Uterus (tissue), 4 donors: ENCODE data around the gene NOS1AP. TPM values are rescaled to one million over a fixed set of nuclear protein-coding genes. Genes with fewer than 3 reads are reported as not detected.

ENCODE experiments used
- DNase-seq, 2 donors: peaks; one replicate each; pipeline ENCODE4 v3.0.0-alpha.2; 2019 to 2020
- H3K27ac ChIP-seq, 2 donors: fragments of 200-600 bp; sonication (generic); 1 replicate in 1 of 2; 2 replicates in 1 of 2; pipeline ENCODE4 v1.5.1; 2016 to 2018
- H3K27me3 ChIP-seq, 2 donors: fragments of 200-600 bp; sonication (generic); one replicate each; pipeline ENCODE4 v1.5.1; 2018 to 2019; ENCODE audit warnings: control low read depth in 1 of 2
- H3K36me3 ChIP-seq, 2 donors: fragments of 200-600 bp; sonication (generic); one replicate each; pipeline ENCODE4 v1.5.1; 2019; ENCODE audit warnings: control low read depth in 1 of 2
- H3K4me1 ChIP-seq, 2 donors: fragments of 200-600 bp; sonication (generic); one replicate each; pipeline ENCODE4 v1.5.1; 2018 to 2019; ENCODE audit warnings: control low read depth in 1 of 2
- H3K4me3 ChIP-seq, 2 donors: fragments of 200-600 bp; sonication (generic); 1 replicate in 1 of 2; 2 replicates in 1 of 2; pipeline ENCODE4 v1.5.1; 2018 to 2019; ENCODE audit warnings: mild to moderate bottlenecking in 1 of 2
- H3K9me3 ChIP-seq, 2 donors: fragments of 200-600 bp; sonication (generic); one replicate each; pipeline ENCODE4 v1.5.1; 2019; ENCODE audit warnings: control low read depth in 1 of 2
- POLR2A ChIP-seq, 2 donors: fragments of 450-650 bp; IDR thresholded peaks; one replicate each; pipeline ENCODE4 v1.6.1; 2016; ENCODE audit warnings: antibody characterized with exemption in 2 of 2, mild to moderate bottlenecking in 1 of 2, moderate library complexity in 1 of 2
- intact Hi-C: fragments of 100-400 bp; cut with DNase I; formaldehyde crosslinking; loops from one replicate; pipeline ENCODE4 v1.15.1; 2023; ENCODE audit warnings: low total_unique reads
- total RNA-seq, 4 donors: library from RNA; depleted of rRNA in 3 of 4; stranded (reverse); fragments of >200 nt in 3 of 4; gene quantifications; one replicate each; pipeline versions ENCODE4 v1.1.0 to v1.2.4, GENCODE V29; 2014 to 2023
- TF ChIP-seq, protein P1 (sequence below), 4 experiments: fragments of 200-600 bp in 2 of 4; fragments of 450-650 bp in 2 of 4; sonication (generic) in 2 of 4; IDR thresholded peaks; one replicate each; pipeline ENCODE4 v1.5.1; 2016 to 2019; ENCODE audit warnings: antibody characterized with exemption in 4 of 4, mild to moderate bottlenecking in 2 of 4, moderate library complexity in 1 of 4
- donor health status: DM: yes; HTN: yes; CAD: no.

NOS1AP gene
- total RNA-seq, 4 donors from 2014 or later = under 0.01 to 5.3 (median 1.9) TPM; not detected in 1

DNA sequence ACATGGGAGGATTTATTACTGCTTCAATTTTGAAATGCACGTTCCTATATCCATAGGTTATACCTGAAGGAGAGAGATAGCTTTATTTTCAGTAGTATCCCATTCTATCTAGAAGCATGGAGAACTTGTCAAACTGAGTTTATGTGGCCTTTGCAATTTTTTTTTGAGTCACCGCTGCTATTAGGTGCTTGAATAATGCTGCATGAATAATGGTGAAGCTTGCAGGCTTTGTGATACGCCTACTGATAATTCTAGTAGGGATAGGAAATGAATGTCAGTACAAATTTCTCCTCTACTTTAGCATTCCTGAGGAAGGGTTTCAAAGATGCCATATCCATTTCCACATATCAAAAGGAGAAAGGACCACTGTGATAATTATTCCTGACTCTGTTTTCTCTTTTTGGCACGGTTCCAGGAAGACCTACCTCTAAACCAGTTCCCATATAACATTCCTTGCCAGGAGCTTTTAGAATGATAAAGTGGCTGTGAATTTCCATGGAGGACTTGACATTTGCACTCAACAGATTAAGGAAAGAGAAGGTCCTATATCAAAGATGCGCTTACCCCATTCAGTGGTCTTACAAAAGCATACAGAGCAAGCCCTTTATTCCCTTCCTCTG lies 223.7 kb downstream of the NOS1AP start:
- H3K9me3 ChIP-seq = no peaks in the 10 kb centered on the region
- intact Hi-C loops = no loop called here
- no peak for TF ChIP-seq POLR2A (IDR thresholded peaks at IDR 0.05)
- TF ChIP-seq, protein P1, sequence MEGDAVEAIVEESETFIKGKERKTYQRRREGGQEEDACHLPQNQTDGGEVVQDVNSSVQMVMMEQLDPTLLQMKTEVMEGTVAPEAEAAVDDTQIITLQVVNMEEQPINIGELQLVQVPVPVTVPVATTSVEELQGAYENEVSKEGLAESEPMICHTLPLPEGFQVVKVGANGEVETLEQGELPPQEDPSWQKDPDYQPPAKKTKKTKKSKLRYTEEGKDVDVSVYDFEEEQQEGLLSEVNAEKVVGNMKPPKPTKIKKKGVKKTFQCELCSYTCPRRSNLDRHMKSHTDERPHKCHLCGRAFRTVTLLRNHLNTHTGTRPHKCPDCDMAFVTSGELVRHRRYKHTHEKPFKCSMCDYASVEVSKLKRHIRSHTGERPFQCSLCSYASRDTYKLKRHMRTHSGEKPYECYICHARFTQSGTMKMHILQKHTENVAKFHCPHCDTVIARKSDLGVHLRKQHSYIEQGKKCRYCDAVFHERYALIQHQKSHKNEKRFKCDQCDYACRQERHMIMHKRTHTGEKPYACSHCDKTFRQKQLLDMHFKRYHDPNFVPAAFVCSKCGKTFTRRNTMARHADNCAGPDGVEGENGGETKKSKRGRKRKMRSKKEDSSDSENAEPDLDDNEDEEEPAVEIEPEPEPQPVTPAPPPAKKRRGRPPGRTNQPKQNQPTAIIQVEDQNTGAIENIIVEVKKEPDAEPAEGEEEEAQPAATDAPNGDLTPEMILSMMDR (IDR thresholded peaks at IDR 0.05) = no peak
- no peak for DNase-seq
- no peak overlapping the region for H3K27ac ChIP-seq
- no peaks in the 10 kb centered on the region for H3K36me3 ChIP-seq
- H3K4me3 ChIP-seq = no peak overlapping the region
- no peaks in the 10 kb centered on the region for H3K4me1 ChIP-seq
- H3K27me3 ChIP-seq = no peaks in the 10 kb centered on the region

DNA sequence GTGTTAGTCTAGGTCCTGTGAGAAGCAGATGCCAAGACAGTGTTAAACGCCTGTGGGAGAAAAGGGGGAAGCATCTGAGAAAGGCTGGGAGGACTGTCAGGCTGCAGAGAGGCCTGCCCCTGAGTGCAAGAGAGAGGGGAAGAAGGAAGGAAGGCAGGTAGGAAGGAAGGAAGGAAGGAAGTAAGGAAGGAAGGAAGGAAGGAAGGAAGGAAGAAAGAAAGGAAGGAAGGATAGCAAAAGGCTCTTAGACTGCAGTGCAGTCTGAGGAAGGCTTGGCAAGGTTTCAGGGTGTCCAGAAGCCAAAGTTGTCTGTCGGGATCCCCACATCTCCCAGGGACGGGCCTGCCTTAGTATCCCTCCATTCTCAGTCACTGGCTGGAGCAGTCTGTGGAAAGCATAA lies 224.5 kb downstream of the NOS1AP start:
- Histone ChIP-seq H3K4me1 (no peaks in the 10 kb centered on the region), H3K27ac (no peak overlapping the region), H3K36me3 (no peaks in the 10 kb centered on the region), H3K9me3 (no peaks in the 10 kb centered on the region), H3K27me3 (no peaks in the 10 kb centered on the region), H3K4me3 (no peak overlapping the region)
- intact Hi-C loops = no loop called here
- TF ChIP-seq, protein P1 (IDR thresholded peaks at IDR 0.05) = no peak
- TF ChIP-seq POLR2A (IDR thresholded peaks at IDR 0.05) = no peak
- DNase-seq = no peak

DNA sequence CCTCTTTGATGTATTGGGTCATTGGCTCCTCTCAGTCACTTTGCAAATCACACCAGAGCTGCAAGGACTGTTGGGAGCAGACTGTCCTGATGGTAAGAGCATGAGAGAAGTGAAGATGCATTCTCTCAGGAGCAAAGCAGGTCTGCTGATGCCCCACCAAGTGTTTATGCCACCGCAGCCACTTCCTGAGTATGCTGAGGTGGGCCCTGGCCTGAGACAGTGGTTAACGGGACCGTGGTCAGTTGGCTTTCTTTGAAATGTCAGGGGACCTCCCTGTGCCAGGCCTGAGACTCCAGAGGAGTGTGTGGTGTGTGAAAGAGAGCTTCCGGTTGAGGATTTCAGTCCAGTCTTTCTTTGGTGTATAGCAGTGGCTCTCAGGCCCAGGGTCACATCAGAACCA lies 227.7 kb downstream of the NOS1AP start:
- TF ChIP-seq, protein P1 (IDR thresholded peaks at IDR 0.05) = no peak
- TF ChIP-seq POLR2A (IDR thresholded peaks at IDR 0.05) = no peak
- intact Hi-C loops = no loop called here
- Histone ChIP-seq H3K27me3 (no peaks in the 10 kb centered on the region), H3K36me3 (no peaks in the 10 kb centered on the region), H3K27ac (no peak overlapping the region), H3K9me3 (no peaks in the 10 kb centered on the region), H3K4me3 (no peak overlapping the region), H3K4me1 (no peaks in the 10 kb centered on the region)
- DNase-seq = no peak

DNA sequence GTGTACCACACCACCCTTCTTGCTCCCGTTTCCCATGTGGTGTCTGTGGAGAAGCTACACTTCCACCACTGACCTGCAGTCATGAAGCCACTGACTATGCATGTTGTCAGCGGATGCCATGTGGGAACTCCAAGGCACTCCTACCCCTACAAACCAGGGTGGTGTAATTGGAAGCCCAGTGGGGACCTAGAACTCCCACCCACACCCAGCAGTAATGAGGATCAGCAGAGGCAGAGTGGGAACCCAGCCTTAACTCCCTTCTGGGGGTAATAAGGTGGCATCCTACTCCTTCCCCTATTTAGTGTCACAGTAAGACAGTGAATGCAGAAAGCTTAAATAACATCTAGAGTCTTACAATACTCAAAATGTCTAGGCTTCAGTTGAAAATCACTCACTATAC lies 228.8 kb downstream of the NOS1AP start:
- intact Hi-C loops = no loop called here

DNA sequence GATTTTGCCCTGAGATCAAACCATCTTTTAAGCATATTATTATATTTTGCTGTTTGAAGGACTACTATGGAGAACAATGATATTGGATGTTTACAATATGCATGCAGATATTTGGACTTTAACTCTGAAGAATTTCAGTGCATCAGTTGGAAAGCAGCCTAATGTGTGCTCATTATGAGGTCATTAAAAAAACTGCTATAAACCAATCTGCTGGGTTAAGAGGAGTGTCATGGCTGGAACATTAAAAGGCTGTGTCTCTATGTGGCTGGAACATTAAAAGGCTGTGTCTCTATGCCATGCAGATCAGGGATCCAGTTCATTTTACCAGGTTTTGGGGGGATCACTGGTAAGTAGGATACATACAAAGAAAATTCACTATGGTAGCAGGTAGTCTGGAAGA lies 229.5 kb downstream of the NOS1AP start:
- H3K4me3 ChIP-seq = no peak overlapping the region
- no peaks in the 10 kb centered on the region for H3K4me1 ChIP-seq
- intact Hi-C loops = no loop called here
- no peaks in the 10 kb centered on the region for H3K36me3 ChIP-seq
- no peak for DNase-seq
- H3K27me3 ChIP-seq = no peaks in the 10 kb centered on the region
- no peak for TF ChIP-seq POLR2A (IDR thresholded peaks at IDR 0.05)
- TF ChIP-seq, protein P1 (IDR thresholded peaks at IDR 0.05) = no peak
- H3K9me3 ChIP-seq = no peaks in the 10 kb centered on the region
- H3K27ac ChIP-seq = no peak overlapping the region

More for the DNA sequence above, 228.8 kb downstream of the NOS1AP start:
- Histone ChIP-seq H3K4me1 (no peaks in the 10 kb centered on the region), H3K4me3 (no peak overlapping the region), H3K36me3 (no peaks in the 10 kb centered on the region), H3K9me3 (no peaks in the 10 kb centered on the region), H3K27ac (no peak overlapping the region), H3K27me3 (no peaks in the 10 kb centered on the region)
- DNase-seq = no peak
- TF ChIP-seq, protein P1 (IDR thresholded peaks at IDR 0.05) = no peak
- TF ChIP-seq POLR2A (IDR thresholded peaks at IDR 0.05) = no peak
